Activated B cell treated with CpG ODN at 0.5 μM for 24 hours (primary cell): ENCODE measurements around the gene PRKCB. TPM values are rescaled to one million over a fixed set of nuclear protein-coding genes. Genes with fewer than 3 reads are reported as not detected.
A peak's percentile ranks its signal among the peaks of the same experiment; 100 is the strongest.

Source experiments
- ATAC-seq: fragments of 200-7000 bp; cut with Tn5 transposase; one replicate; pipeline ENCODE4 v1.10.0; 2021; ENCODE audit warnings: low read depth, mild to moderate bottlenecking, moderate library complexity
- CTCF ChIA-PET: fragments of 350-600 bp; sonication (Branson Sonifier 250); formaldehyde crosslinking; loops from one replicate; lab custom pipeline; 2021; ENCODE audit warnings: antibody characterized with exemption; lab: Charles Lee
- POLR2A ChIA-PET: fragments of 350-600 bp; sonication (Branson Sonifier 250); formaldehyde crosslinking; loops from one replicate; lab custom pipeline; 2021; ENCODE audit warnings: antibody characterized with exemption; lab: Charles Lee
- DNase-seq: peaks from one replicate; pipeline ENCODE4 v3.0.0; 2022
- H3K27ac Mint-ChIP-seq: one replicate; pipeline ENCODE4 v1.8.0; 2020; ENCODE audit warnings: mixed read lengths
- H3K27me3 Mint-ChIP-seq: one replicate; pipeline ENCODE4 v1.8.0; 2021; ENCODE audit warnings: mixed read lengths
- H3K36me3 Mint-ChIP-seq: one replicate; pipeline ENCODE4 v1.8.0; 2021; ENCODE audit warnings: low read depth, mixed read lengths
- H3K4me1 Mint-ChIP-seq: one replicate; pipeline ENCODE4 v1.8.0; 2021; ENCODE audit warnings: mixed read lengths
- H3K4me3 Mint-ChIP-seq: one replicate; pipeline ENCODE4 v1.8.0; 2020; ENCODE audit warnings: mild to moderate bottlenecking, mixed read lengths
- H3K9me3 Mint-ChIP-seq: one replicate; pipeline ENCODE4 v1.8.0; 2020; ENCODE audit warnings: mixed read lengths
- intact Hi-C: fragments of 100-400 bp; cut with micrococcal nuclease; formaldehyde crosslinking; loops from one replicate; pipeline ENCODE4 v1.15.1; 2024
- total RNA-seq: library from RNA; stranded (reverse); gene quantifications from 2 replicates; pipeline ENCODE4 v1.2.3, GENCODE V29; 2022
- TF ChIP-seq, protein P1 (sequence below): fragments of 200-600 bp; IDR thresholded peaks from one replicate; pipeline ENCODE4 v1.8.0; 2022; ENCODE audit warnings: antibody characterized with exemption, mild to moderate bottlenecking

Gene PRKCB
- total RNA-seq, 1 donor from 2014 or later: 146 TPM

DNA sequence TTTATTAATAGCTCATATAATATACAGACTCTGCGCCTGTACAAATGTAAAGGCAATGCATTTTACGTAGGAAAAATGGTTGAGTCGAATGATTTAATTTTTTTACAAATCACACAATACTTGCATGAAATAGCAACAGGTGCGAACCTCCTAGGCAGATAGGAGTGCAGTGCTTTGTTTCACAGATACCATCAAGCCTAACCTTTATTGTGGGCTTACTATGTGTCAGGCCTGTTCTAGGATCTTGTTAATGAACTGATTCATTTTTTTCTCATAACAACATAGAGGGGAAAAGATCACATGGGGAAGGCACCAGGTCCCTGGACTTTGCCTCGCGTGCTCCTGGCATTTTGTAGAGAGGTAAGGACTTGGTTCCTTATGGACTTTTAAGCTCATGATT lies 107.8 kb downstream of the PRKCB start:
- Mint-ChIP-seq H3K4me1 (peaks cover 87% of the 10 kb centered on the region), H3K9me3 (no peaks in the 10 kb centered on the region), H3K27me3 (no peaks in the 10 kb centered on the region), H3K4me3 (no peak overlapping the region), H3K36me3 (peaks cover 8% of the 10 kb centered on the region), H3K27ac (peak overlapping the region; percentile 74)
- TF ChIP-seq, protein P1, sequence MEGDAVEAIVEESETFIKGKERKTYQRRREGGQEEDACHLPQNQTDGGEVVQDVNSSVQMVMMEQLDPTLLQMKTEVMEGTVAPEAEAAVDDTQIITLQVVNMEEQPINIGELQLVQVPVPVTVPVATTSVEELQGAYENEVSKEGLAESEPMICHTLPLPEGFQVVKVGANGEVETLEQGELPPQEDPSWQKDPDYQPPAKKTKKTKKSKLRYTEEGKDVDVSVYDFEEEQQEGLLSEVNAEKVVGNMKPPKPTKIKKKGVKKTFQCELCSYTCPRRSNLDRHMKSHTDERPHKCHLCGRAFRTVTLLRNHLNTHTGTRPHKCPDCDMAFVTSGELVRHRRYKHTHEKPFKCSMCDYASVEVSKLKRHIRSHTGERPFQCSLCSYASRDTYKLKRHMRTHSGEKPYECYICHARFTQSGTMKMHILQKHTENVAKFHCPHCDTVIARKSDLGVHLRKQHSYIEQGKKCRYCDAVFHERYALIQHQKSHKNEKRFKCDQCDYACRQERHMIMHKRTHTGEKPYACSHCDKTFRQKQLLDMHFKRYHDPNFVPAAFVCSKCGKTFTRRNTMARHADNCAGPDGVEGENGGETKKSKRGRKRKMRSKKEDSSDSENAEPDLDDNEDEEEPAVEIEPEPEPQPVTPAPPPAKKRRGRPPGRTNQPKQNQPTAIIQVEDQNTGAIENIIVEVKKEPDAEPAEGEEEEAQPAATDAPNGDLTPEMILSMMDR: no peak
- intact Hi-C loops: no loop called here
- POLR2A ChIA-PET: interaction anchor here (0.6 kb wide), 1 partner anchor 38 kb away, joined by 4 read pairs; no protein-coding TSS in a partner anchor
- DNase-seq: no peak
- ATAC-seq: no peak
- CTCF ChIA-PET: interaction anchor here (1.7 to 2.6 kb wide), 2 partner anchors 66 to 143 kb away, joined by 5 to 8 read pairs; no protein-coding TSS in a partner anchor

- intact Hi-C loops: no loop called here
- Mint-ChIP-seq H3K4me1 (peaks cover 90% of the 10 kb centered on the region), H3K9me3 (no peaks in the 10 kb centered on the region), H3K27me3 (no peaks in the 10 kb centered on the region), H3K27ac (peak overlapping the region; percentile 91), H3K36me3 (peaks cover 8% of the 10 kb centered on the region), H3K4me3 (no peak overlapping the region)
- ATAC-seq (no peak), DNase-seq (no peak)
- ChIA-PET CTCF (interaction anchor here (1.7 to 2.6 kb wide), 2 partner anchors 66 to 144 kb away, joined by 5 to 8 read pairs; no protein-coding TSS in a partner anchor), POLR2A (interaction anchor here (0.6 kb wide), 1 partner anchor 42 kb away, joined by 9 read pairs; no protein-coding TSS in a partner anchor)
- TF ChIP-seq, protein P1: no peak
These were observed 108.6 kb downstream of the PRKCB start for GRCh38 chr16:23944381-23944780.

DNA sequence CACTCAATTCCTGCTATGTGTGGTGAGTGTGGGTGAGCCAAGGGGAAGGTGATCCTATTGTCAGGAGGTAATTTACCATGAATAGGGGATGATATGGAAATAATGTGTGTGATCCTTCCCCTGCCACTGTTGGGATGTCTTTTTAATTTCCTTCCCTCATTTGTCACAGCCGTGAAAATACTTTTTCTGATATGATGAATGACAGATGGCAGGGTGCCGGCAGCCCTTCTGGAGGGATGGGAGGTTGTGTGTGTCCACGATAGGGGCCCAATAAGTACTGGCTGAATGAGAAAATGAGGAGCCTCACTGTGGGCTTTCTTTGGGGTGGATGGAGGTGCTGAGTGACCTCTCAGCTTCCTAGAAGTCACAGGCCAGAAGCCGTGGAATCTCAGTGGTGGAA lies 109.5 kb downstream of the PRKCB start:
- DNase-seq: no peak
- no peaks in the 10 kb centered on the region for H3K27me3 Mint-ChIP-seq
- no peak overlapping the region for H3K4me3 Mint-ChIP-seq
- TF ChIP-seq, protein P1: no peak
- POLR2A ChIA-PET: interaction anchor here (0.6 kb wide), 1 partner anchor 10 kb away, joined by 4 read pairs; no protein-coding TSS in a partner anchor
- peak overlapping the region; percentile 91 for H3K27ac Mint-ChIP-seq
- intact Hi-C loops: no loop called here
- CTCF ChIA-PET: interaction anchor here (1.7 to 2.6 kb wide), 2 partner anchors 65 to 145 kb away, joined by 5 to 8 read pairs; no protein-coding TSS in a partner anchor
- H3K36me3 Mint-ChIP-seq: peaks cover 8% of the 10 kb centered on the region
- peaks cover 90% of the 10 kb centered on the region for H3K4me1 Mint-ChIP-seq
- no peak for ATAC-seq
- H3K9me3 Mint-ChIP-seq: no peaks in the 10 kb centered on the region

- intact Hi-C loops: loop anchor here (2.0 kb wide), 1 partner anchor 23 kb away; no protein-coding TSS in a partner anchor
- CTCF ChIA-PET: no interaction called here
These were observed 112.1 kb downstream of the PRKCB start for GRCh38 chr16:23947838-23948237.

More at GRCh38 chr16:23947838-23948237, 112.1 kb downstream of the PRKCB start:
- H3K4me3 Mint-ChIP-seq: no peak overlapping the region
- peaks cover 96% of the 10 kb centered on the region for H3K4me1 Mint-ChIP-seq
- no peak for ATAC-seq
- POLR2A ChIA-PET: interaction anchor here (0.6 to 1.3 kb wide), 4 partner anchors 8 to 66 kb away, joined by 3 to 5 read pairs (median 4); no protein-coding TSS in a partner anchor
- H3K27ac Mint-ChIP-seq: peak overlapping the region; percentile 91
- peaks cover 12% of the 10 kb centered on the region for H3K36me3 Mint-ChIP-seq
- H3K27me3 Mint-ChIP-seq: no peaks in the 10 kb centered on the region
- TF ChIP-seq, protein P1: no peak
- no peak for DNase-seq
- H3K9me3 Mint-ChIP-seq: no peaks in the 10 kb centered on the region
